MCF 10A (cell line): ENCODE data around the gene MTREX. TPM values are rescaled to one million over a fixed set of nuclear protein-coding genes. Genes with fewer than 3 reads are reported as not detected.
A peak's percentile ranks its signal among the peaks of the same experiment; 100 is the strongest.

Experiments
- BruUV-seq: library from RNA; stranded (reverse); fragments of 400-500 nt; replicated peaks from 2 replicates; lab custom pipeline; 2021; lab: Mats Ljungman, UMichigan
- CTCF ChIA-PET: fragments of 300-600 bp; sonication (Branson Sonifier 250); formaldehyde crosslinking; extraction: SDS; loops from one replicate; lab custom pipeline; 2021; ENCODE audit warnings: antibody characterized with exemption, inconsistent platforms; lab: Yijun Ruan, JAX
- POLR2A ChIA-PET: fragments of 300-600, 350-650 bp; sonication (Branson Sonifier 250); formaldehyde crosslinking; extraction: SDS; loops from one replicate; lab custom pipeline; 2020; ENCODE audit warnings: antibody characterized with exemption, inconsistent platforms; lab: Yijun Ruan, JAX
- DNase-seq: peaks from one replicate; pipeline ENCODE4 v3.0.0-alpha.2; 2018; ENCODE audit not compliant: unreplicated experiment
- H3K27ac Mint-ChIP-seq: one replicate; pipeline ENCODE4 v1.8.0; 2022; ENCODE audit warnings: mild to moderate bottlenecking, low read depth, mixed read lengths; ENCODE audit not compliant: unreplicated experiment
- H3K27me3 Mint-ChIP-seq: one replicate; pipeline ENCODE4 v1.8.0; 2022; ENCODE audit warnings: mixed read lengths; ENCODE audit not compliant: insufficient read depth, unreplicated experiment
- H3K36me3 Mint-ChIP-seq: one replicate; pipeline ENCODE4 v1.8.0; 2022; ENCODE audit warnings: mild to moderate bottlenecking, moderate library complexity, mixed read lengths; ENCODE audit not compliant: insufficient read depth, unreplicated experiment
- H3K4me1 Mint-ChIP-seq: one replicate; pipeline ENCODE4 v1.8.0; 2022; ENCODE audit warnings: mixed read lengths; ENCODE audit not compliant: insufficient read depth, unreplicated experiment
- H3K4me3 Mint-ChIP-seq: one replicate; pipeline ENCODE4 v1.8.0; 2022; ENCODE audit warnings: mild to moderate bottlenecking, moderate library complexity, mixed read lengths; ENCODE audit not compliant: unreplicated experiment
- H3K9me3 Mint-ChIP-seq: one replicate; pipeline ENCODE4 v1.8.0; 2022; ENCODE audit warnings: mixed read lengths; ENCODE audit not compliant: unreplicated experiment
- intact Hi-C: fragments of 100-400 bp; cut with micrococcal nuclease; formaldehyde crosslinking; loops from 2 replicates; pipeline ENCODE4 v1.14.1; 2022
- total RNA-seq: library from RNA; stranded (reverse); gene quantifications from 2 replicates; pipeline ENCODE4 v1.2.3, GENCODE V29; 2022
- TF ChIP-seq, protein P1 (sequence below): fragments of 200-600 bp; IDR thresholded peaks from one replicate; pipeline ENCODE4 v1.8.0; 2022; ENCODE audit warnings: antibody characterized with exemption, mild to moderate bottlenecking; ENCODE audit not compliant: unreplicated experiment

The MTREX gene
- total RNA-seq, 1 experiment from 2014 or later: 118 TPM

GRCh38 chr5:55392669-55393068 lies 84.9 kb downstream of the MTREX start:
- DNase-seq: no peak
- CTCF ChIA-PET: interaction anchor here (0.7 to 2.1 kb wide), 5 partner anchors 9 to 299 kb away, joined by 3 to 10 read pairs (median 3); no protein-coding TSS in a partner anchor
- Mint-ChIP-seq H3K9me3 (no peaks in the 10 kb centered on the region), H3K4me1 (no peaks in the 10 kb centered on the region), H3K27me3 (no peaks in the 10 kb centered on the region), H3K4me3 (no peak overlapping the region), H3K27ac (no peak overlapping the region), H3K36me3 (peaks cover 69% of the 10 kb centered on the region)
- POLR2A ChIA-PET: interaction anchor here (0.7 to 1.0 kb wide), 2 partner anchors 9 to 1083 kb away, joined by 3 to 5 read pairs; partner anchors contain the start of gene ARL15
- TF ChIP-seq, protein P1, sequence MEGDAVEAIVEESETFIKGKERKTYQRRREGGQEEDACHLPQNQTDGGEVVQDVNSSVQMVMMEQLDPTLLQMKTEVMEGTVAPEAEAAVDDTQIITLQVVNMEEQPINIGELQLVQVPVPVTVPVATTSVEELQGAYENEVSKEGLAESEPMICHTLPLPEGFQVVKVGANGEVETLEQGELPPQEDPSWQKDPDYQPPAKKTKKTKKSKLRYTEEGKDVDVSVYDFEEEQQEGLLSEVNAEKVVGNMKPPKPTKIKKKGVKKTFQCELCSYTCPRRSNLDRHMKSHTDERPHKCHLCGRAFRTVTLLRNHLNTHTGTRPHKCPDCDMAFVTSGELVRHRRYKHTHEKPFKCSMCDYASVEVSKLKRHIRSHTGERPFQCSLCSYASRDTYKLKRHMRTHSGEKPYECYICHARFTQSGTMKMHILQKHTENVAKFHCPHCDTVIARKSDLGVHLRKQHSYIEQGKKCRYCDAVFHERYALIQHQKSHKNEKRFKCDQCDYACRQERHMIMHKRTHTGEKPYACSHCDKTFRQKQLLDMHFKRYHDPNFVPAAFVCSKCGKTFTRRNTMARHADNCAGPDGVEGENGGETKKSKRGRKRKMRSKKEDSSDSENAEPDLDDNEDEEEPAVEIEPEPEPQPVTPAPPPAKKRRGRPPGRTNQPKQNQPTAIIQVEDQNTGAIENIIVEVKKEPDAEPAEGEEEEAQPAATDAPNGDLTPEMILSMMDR: no peak
- BruUV-seq: no TSS peak
- intact Hi-C loops: no loop called here

DNA sequence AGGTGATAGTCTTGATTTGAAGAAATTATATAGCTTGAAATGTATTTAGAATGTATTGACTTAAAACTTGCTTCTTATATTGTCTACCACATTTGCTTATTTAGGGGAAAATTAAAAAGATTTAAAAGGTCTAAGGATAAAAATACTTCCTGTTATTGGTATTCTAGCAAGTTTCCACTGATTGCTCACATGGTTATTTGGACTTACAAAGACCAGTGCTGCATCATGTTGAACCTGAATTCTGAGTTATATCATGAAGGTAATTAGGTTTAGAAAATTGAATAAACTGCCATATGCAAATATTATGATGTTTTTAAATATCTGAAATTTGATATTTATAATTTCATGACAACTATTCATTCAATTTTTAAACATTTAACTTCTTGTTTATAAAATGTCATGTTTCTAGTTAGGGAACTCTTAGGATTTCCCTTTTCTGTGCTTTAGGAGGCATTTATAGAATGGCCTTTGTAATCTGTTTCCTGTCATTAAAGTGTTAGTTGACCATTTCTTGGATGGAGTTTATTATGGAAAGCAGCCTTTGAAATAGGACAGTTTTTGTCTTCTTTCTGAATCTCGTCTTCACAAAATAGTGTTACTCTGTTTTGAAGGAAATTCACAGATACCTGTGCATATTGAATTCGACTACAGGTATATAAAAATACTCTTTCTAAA lies 85.8 kb downstream of the MTREX start:
- ChIA-PET POLR2A (interaction anchor here (0.5 to 1.0 kb wide), 3 partner anchors 8 to 12 kb away, joined by 3 to 5 read pairs (median 4); no protein-coding TSS in a partner anchor), CTCF (interaction anchor here (1.0 to 1.4 kb wide), 2 partner anchors 8 to 298 kb away, joined by 3 to 7 read pairs; no protein-coding TSS in a partner anchor)
- no TSS peak for BruUV-seq
- TF ChIP-seq, protein P1: no peak
- intact Hi-C loops: no loop called here
- H3K36me3 Mint-ChIP-seq: peaks cover 68% of the 10 kb centered on the region
- no peak overlapping the region for H3K4me3 Mint-ChIP-seq
- no peaks in the 10 kb centered on the region for H3K9me3 Mint-ChIP-seq
- no peaks in the 10 kb centered on the region for H3K4me1 Mint-ChIP-seq
- H3K27me3 Mint-ChIP-seq: no peaks in the 10 kb centered on the region
- no peak overlapping the region for H3K27ac Mint-ChIP-seq
- no peak for DNase-seq

- no peaks in the 10 kb centered on the region for H3K4me1 Mint-ChIP-seq
- H3K4me3 Mint-ChIP-seq: no peak overlapping the region
- no peaks in the 10 kb centered on the region for H3K27me3 Mint-ChIP-seq
- H3K27ac Mint-ChIP-seq: no peak overlapping the region
- peaks cover 65% of the 10 kb centered on the region for H3K36me3 Mint-ChIP-seq
- POLR2A ChIA-PET: interaction anchor here (0.7 to 1.4 kb wide), 3 partner anchors 9 to 29 kb away, joined by 3 to 5 read pairs (median 3); no protein-coding TSS in a partner anchor
- H3K9me3 Mint-ChIP-seq: no peaks in the 10 kb centered on the region
- no TSS peak for BruUV-seq
- CTCF ChIA-PET: interaction anchor here (0.5 to 1.4 kb wide), 11 partner anchors 9 to 799 kb away, joined by 3 to 7 read pairs (median 4); no protein-coding TSS in a partner anchor
- intact Hi-C loops: no loop called here
- peak; percentile 2 for DNase-seq
- TF ChIP-seq, protein P1: no peak
These were observed 94.4 kb downstream of the MTREX start for GRCh38 chr5:55402199-55402598.

GRCh38 chr5:55406292-55406691 lies 98.5 kb downstream of the MTREX start:
- H3K27ac Mint-ChIP-seq: no peak overlapping the region
- H3K4me3 Mint-ChIP-seq: no peak overlapping the region
- H3K9me3 Mint-ChIP-seq: no peaks in the 10 kb centered on the region
- no peaks in the 10 kb centered on the region for H3K4me1 Mint-ChIP-seq
- peaks cover 43% of the 10 kb centered on the region for H3K36me3 Mint-ChIP-seq
- no peaks in the 10 kb centered on the region for H3K27me3 Mint-ChIP-seq
- POLR2A ChIA-PET: interaction anchor here (0.6 kb wide), 1 partner anchor 98 kb away, joined by 3 read pairs; the partner anchor contains the start of gene MTREX
- intact Hi-C loops: loop anchor here (2.0 kb wide), 2 partner anchors 61 to 515 kb away; no protein-coding TSS in a partner anchor
- TF ChIP-seq, protein P1: no peak
- no TSS peak for BruUV-seq
- CTCF ChIA-PET: interaction anchor here (0.5 to 3.1 kb wide), 24 partner anchors 9 to 500 kb away, joined by 3 to 20 read pairs (median 3); partner anchors contain the start of gene PLPP1
- no peak for DNase-seq
